Activated naive CD4-positive, alpha-beta T cell treated with anti-CD3 and anti-CD28 coated beads, Interleukin-2, amount 50 U/mL, for 72 hours (primary cell): ENCODE data around the gene CMTM5. TPM values are rescaled to one million over a fixed set of nuclear protein-coding genes. Genes with fewer than 3 reads are reported as not detected.

ENCODE experiments used
- ATAC-seq, 2 donors: fragments of 150-1000 bp; cut with Tn5 transposase; 2 replicates each; pipeline ENCODE4 v1.10.0; 2021; ENCODE audit warnings: mild to moderate bottlenecking in 2 of 2, moderate library complexity in 2 of 2
- DNase-seq, 2 donors: peaks; one replicate each; pipeline ENCODE4 v3.0.0; 2021 to 2022; ENCODE audit warnings: low spot score in 2 of 2
- H3K27ac Mint-ChIP-seq, 2 donors: one replicate each; pipeline ENCODE4 v1.8.0; 2022; ENCODE audit warnings: mild to moderate bottlenecking in 2 of 2, mixed read lengths in 2 of 2
- H3K36me3 Mint-ChIP-seq, 2 donors: one replicate each; pipeline ENCODE4 v1.8.0; 2022; ENCODE audit warnings: mixed read lengths in 2 of 2
- H3K9me3 Mint-ChIP-seq, 2 donors: one replicate each; pipeline ENCODE4 v1.8.0; 2022; ENCODE audit warnings: mixed read lengths in 2 of 2
- total RNA-seq, 2 donors: library from RNA; stranded (reverse); gene quantifications; one replicate each; pipeline ENCODE4 v1.2.3, GENCODE V29; 2022

Gene CMTM5
- total RNA-seq, 2 donors from 2014 or later, result not detected

DNA sequence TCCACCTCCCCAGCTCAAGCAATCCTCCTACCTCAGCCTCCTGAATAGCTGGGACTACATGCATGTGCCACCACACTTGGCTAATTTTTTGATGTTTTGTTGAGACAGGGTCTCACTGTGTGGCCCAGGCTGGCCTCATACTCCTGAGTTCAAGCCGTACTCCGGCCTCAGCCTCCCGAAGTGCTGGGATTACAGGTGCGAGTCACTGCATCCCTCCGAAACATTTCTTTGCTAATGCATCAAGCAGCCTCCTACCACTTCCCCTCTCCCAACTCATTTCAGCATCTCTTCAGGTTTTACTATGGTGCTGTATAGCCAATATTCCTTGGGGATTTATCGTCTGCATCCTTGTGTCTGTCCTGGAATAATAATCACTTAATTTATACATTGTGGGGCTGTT lies 21.9 kb upstream of the CMTM5 start:
- Mint-ChIP-seq H3K27ac (no peak overlapping the region), H3K9me3 (no peaks in the 10 kb centered on the region), H3K36me3 (peaks cover 10 to 11% of the 10 kb centered on the region in 2 donors)
- DNase-seq (no peak), ATAC-seq (no peak)

DNA sequence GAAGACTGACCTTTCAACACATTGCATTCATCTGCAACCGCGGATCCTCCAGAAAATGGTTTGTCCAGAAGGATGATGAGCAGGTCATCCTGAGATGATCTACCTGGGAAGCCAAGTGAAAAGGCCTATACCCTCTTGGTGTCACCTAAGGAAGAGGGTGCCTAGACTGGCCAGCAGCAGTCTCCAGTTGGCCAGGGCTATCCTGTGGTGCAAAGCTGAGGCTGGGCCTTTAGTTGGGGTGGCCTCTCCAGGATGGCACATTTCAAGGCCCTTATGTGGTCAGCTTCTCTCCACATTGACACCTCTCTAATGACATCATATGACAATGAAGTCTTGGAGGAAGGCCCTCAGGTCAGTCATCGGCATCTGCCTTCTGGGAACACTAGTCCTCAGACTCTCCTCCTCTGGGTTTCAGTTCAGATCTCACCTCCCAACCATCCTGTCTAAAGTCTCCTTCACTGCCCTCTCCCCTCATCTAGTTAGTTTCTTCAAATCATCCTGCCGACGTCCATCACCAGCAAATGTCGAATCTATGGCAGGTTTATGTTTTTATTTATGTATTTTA lies 20.9 kb upstream of the CMTM5 start:
- H3K9me3 Mint-ChIP-seq, result no peaks in the 10 kb centered on the region
- DNase-seq, result no peak
- ATAC-seq, result no peak
- H3K36me3 Mint-ChIP-seq, result peaks cover 5% of the 10 kb centered on the region in 2 donors
- H3K27ac Mint-ChIP-seq, result no peak overlapping the region

DNA sequence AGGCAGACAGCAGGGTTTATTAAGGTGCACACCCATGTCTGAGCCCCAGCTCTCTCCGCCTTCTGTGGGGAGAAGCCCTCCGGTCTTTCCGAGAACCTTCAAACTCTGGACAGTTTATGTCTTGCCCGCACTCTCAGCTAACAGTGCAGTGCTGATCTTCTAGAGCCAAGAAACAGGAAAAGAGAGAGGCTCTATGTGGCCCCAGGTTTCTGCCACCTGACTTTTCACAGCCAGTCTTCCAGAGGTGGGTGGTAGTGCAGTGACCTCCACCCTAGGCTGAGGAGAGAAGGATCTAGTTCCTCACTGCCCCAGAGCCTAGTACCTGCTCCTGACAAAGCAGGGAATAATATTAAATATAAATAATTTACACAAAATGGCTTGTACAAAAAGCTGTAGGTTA lies 20.2 kb upstream of the CMTM5 start:
- H3K36me3 Mint-ChIP-seq, result no peaks in the 10 kb centered on the region
- H3K9me3 Mint-ChIP-seq, result no peaks in the 10 kb centered on the region
- H3K27ac Mint-ChIP-seq, result no peak overlapping the region
- ATAC-seq (no peak), DNase-seq (no peak)

DNA sequence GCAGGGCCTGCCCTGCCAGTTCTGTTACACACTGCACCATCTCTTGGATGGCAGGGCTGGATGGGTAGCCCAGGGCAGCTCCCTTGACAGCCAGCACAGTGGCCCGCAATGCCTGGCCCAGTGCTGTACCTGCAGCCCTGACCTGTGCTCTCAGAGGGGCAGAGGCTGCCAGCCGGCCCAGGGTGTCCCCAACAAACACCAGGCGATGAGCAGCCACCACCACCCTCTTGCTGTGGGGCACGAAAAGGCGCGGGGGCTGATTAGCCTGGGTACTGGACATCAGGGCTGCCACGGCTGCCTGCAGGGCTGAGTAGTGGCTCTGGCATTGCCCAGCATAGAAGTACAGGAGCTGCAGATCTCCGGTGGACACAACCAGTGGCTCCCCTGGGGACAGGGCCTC lies 19.6 kb upstream of the CMTM5 start:
- H3K36me3 Mint-ChIP-seq, result no peaks in the 10 kb centered on the region
- DNase-seq, result peak in 1 of 2 donors; percentile 50
- H3K9me3 Mint-ChIP-seq, result no peaks in the 10 kb centered on the region
- ATAC-seq, result no peak
- no peak overlapping the region for H3K27ac Mint-ChIP-seq

DNA sequence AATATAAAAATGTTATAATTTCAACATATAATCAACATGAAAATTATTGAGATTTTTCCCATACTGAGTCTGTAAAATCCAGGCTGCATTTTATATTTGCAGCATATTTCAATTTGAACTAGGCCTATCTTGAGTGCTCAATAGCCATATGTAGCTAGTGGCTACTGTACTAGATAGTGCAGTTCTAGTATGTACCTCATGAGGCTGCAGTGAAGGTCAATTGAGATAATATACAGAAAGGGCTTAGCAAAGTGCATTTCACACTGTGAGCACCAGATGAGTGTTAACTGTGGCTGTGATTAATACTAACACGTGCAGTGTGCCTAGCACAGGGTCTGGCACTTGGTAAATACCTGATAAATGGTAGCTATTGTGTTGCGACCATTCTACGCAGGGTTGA lies 18.8 kb upstream of the CMTM5 start:
- Mint-ChIP-seq H3K36me3 (no peaks in the 10 kb centered on the region), H3K27ac (no peak overlapping the region), H3K9me3 (no peaks in the 10 kb centered on the region)
- ATAC-seq, result no peak
- DNase-seq, result no peak

DNA sequence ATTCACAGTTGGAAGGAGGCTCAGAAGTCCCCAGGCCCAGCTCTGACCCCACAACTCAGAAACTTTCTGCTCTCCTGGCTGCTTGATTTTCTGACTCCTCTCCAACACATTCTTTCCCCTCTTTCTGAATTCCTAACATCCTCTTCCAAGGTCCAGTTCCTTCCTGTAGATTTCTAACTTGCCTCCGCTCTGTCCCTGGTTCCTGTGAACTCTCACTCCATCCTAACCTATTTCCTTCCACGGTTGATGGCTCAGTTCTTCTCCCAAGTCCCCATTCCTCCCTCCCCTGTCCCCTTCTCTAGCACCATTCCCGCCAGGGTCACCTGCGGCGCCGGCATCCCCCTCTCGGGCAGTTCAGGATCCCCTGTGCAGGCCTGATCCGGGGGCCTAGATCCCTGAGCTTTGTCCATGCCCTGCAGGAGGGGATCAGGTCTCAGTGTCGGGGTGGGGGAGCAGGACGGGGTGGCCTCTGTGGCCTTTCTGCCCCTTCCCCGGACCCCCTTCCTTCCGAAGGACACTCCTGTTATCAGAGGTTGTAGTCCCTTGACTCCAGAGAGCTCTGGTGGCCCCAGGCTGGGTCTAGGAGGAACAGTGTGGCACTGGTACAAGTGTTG lies 18.2 kb upstream of the CMTM5 start:
- DNase-seq, result no peak
- no peak overlapping the region for H3K27ac Mint-ChIP-seq
- no peaks in the 10 kb centered on the region for H3K9me3 Mint-ChIP-seq
- ATAC-seq, result no peak
- H3K36me3 Mint-ChIP-seq, result no peaks in the 10 kb centered on the region

DNA sequence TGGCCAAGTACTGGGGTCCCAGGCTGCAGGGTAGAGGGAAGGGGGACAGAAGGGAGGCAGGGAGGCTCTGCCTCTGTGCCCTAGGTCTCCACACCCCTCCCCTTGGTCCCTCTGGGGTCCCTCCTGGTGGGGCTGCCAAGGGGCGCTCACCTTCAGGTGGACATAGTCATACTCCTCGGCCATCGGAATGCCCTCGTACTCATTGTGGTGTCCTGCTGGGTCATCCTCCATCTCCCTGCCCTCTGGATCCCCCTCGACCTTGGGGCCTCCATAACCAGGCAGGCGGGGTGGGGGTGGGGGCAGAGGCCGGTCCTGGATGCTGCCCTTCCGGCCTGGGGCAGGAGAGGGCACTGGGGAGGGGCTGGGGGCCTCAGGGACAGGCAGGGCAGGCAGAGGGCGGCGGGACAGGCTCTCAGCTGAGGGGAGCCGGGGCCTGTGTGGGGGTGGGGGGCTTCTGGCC lies 17.6 kb upstream of the CMTM5 start:
- Mint-ChIP-seq H3K9me3 (no peaks in the 10 kb centered on the region), H3K36me3 (no peaks in the 10 kb centered on the region), H3K27ac (no peak overlapping the region)
- ATAC-seq (no peak), DNase-seq (no peak)

DNA sequence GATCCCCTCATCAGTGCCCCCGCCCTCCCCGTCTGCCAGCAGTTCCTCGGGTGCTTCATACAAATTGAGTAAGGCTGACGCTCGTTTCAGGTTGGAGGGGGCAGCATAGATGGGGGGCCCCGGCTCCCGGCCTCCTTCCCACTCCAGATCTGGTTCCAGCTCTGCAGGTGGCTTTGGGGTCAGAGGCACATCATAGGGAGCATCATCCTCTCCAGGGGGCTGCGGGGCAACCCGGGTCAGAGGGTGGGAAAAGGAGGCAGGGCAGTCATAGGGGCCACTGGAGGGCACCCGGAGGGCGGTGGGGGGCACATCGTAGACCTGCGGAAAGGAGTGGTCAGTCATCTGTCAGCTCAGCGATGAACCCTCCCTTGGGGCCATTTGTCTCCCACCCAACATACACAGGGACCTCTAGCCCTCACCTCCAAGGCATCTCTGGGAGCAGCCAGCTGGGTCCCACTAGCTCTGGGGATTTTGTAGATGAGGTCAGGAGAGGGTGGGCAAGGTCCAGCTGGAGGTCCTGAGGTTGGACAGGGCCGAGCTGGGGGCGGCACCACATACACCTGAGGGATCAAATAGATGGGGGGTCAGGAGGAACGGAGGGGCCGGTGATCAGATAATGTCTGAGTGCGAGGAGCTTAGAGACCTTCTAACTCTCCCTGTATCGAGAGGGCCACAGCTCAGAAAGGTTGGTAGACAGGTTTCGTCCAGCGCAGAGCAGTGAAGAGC lies 17.0 kb upstream of the CMTM5 start:
- peak in 1 of 2 donors; percentile 20 for DNase-seq
- no peak for ATAC-seq
- no peaks in the 10 kb centered on the region for H3K9me3 Mint-ChIP-seq
- H3K36me3 Mint-ChIP-seq, result no peaks in the 10 kb centered on the region
- H3K27ac Mint-ChIP-seq, result no peak overlapping the region

DNA sequence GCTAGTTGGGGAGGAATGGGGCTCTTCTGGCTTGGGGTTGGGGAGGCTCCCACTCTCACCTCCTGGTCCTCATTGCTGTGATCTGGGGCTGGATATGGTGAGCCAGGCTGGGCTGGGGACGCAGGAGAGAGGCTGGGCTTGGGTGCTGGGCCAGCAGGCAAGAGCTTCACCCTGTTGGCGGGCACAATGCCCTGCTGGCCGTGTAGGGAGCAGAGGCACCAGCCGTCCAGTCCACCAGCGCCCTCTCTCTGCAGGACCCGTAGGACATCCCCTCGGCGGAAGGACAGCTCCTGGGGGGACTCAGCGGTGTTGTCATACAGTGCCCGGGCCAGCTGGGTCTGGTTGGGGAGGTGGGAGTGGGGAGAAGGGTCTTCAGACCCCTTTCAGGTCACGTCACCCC lies 16.4 kb upstream of the CMTM5 start:
- Mint-ChIP-seq H3K36me3 (no peaks in the 10 kb centered on the region), H3K27ac (no peak overlapping the region), H3K9me3 (no peaks in the 10 kb centered on the region)
- no peak for ATAC-seq
- no peak for DNase-seq

DNA sequence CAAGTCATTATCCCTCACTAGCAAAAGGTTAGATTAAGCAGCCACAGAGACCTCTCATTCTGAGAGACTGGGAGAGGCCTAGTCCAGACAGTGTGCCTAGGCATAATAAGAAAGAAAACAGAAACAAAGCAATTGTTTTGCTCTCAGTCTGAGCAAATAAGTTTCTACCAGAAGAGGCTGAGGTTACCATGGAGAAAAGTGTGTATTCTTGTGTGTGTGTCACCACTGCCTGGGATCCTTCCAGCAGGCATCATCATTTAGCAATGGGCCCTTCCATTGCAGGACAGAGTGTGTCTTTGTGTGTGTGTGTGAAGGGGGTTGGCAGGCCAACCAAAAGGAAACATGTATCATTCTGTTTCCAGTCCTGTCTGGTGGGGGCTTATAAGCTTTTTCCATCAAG lies 15.5 kb upstream of the CMTM5 start:
- Mint-ChIP-seq H3K27ac (no peak overlapping the region), H3K36me3 (no peaks in the 10 kb centered on the region), H3K9me3 (no peaks in the 10 kb centered on the region)
- ATAC-seq (peak in 1 of 2 donors; percentile 88), DNase-seq (no peak)

DNA sequence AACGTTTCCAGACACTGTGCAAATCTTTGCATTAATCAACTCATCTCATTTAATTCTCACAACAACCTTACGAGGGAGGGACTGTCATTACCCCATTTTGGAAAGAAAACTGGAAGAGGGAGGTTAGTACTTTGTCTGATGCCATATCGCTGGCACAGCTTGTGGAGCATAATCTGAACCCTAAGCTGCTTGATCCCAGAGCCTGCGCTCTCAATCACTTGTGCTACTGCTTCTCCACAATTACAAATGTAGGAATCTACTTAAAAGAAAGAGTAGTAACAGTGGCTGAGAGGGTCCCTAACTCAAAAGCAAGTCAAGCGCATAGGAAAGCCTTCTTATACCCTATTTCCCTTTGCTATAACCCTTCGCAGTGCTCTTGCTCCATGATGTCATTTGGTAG lies 15.1 kb upstream of the CMTM5 start:
- Mint-ChIP-seq H3K36me3 (no peaks in the 10 kb centered on the region), H3K27ac (no peak overlapping the region), H3K9me3 (no peaks in the 10 kb centered on the region)
- ATAC-seq (no peak), DNase-seq (no peak)

DNA sequence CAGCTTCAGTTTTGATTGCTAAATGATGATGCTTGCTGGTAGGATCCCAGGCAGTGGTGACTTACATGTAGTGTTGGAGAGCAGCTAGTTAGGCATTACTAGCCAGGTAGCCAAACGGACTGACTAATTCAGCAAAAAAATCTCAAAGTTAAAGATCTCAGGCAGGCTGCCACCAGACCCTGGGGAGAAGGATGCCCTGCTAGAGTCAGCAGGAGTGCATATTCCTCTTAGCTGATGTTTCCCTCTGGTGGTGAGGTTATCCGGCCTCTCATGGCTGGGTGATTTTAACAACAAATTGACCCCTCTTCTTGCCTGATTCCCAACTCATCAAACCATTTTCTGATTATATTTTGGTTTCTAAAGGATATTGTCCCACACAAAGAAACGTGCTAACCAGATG lies 14.6 kb upstream of the CMTM5 start:
- ATAC-seq, result no peak
- Mint-ChIP-seq H3K9me3 (no peaks in the 10 kb centered on the region), H3K36me3 (no peaks in the 10 kb centered on the region)

DNA sequence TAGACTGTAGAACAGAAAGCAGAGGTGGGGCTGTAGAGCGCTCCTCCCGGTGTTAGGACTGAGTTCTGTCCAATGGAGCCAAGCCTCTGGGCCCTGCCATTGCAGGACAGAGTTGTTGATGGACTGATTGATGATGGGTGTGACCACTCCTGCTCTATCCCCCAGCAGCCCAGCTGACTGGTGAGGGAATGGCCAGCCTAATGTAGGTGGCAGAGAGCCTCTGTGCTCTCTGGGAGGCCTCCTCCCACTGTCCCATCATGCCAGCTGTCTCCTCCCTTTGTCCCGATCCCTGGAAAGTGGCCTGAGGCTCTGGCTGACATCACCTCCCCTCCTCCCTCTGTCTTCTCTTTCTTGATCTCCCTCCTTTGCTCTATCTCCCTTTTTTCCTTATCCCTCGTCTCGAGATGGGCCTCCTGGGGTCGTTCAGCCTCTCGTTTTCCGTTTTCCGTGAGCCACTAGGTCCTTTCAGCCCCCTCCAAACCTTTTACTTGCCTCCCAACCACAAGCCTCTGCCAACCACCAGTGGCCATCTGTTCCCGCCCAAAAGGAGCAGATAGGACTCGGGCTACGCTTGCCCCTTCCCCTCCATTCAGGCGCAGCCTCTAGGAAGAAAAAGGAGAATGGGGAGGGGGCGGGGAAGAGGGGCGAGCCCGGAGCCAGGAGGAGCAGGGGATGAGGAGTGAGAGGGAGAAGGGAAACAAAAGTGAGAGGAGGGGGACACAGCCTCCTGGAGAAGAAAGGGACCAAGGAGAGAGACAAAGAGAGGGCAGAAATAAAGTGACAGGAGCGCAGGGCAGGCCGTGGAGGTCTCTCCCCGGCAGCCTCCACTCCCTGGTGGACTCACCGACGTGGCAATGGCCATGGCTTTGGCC lies 12.4 kb upstream of the CMTM5 start:
- H3K36me3 Mint-ChIP-seq, result no peaks in the 10 kb centered on the region
- ATAC-seq, result no peak
- DNase-seq, result no peak
- H3K9me3 Mint-ChIP-seq, result no peaks in the 10 kb centered on the region
- H3K27ac Mint-ChIP-seq, result no peak overlapping the region

More for the DNA sequence above, 14.6 kb upstream of the CMTM5 start:
- no peak overlapping the region for H3K27ac Mint-ChIP-seq
- DNase-seq, result no peak

DNA sequence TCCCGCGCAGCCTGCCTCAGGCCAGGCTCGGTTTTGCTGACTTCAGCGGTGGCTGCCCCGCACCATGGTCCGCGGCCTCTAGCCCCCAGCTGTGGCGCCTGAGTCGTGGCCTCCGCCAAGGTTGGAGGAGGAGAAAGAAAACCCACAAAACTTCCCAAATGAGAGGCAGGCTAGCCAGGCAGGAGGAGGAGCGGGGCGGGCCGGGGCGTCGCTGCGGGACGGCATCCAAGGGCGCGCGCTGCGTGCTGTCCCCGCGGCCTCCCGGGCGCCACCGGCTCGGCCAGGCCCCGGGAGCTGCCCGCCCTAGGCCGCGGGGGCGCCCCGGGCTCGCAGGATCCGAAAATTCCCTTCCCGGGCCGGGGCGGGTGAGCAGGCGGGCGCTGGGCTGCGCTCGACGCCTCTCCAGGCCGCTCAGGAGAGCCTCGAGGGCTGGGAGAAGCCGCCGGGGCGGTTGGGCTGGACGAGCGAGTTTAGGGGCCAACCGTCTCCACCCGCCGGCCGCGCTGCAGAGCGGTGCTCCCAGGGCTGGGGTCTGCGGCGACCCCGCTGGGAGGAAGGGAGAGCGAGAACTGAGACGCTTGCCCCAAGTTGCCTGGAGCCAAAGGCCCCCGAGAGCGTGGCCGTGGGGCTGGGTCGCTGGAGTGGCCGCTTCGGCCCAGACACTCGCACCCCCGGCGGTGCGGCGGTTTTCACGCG lies 11.7 kb upstream of the CMTM5 start, which contains the start of gene EFS:
Gene EFS, minus strand, starts transcription at position 137 of the 696 bp plus-strand sequence. CDS start 147 bp downstream, outside the sequence.
- Mint-ChIP-seq H3K27ac (no peak within 1 kb of the TSS), H3K36me3 (no peaks in the 10 kb centered on the region), H3K9me3 (no peaks in the 10 kb centered on the region)
- DNase-seq, result no peak
- ATAC-seq, result no peak

DNA sequence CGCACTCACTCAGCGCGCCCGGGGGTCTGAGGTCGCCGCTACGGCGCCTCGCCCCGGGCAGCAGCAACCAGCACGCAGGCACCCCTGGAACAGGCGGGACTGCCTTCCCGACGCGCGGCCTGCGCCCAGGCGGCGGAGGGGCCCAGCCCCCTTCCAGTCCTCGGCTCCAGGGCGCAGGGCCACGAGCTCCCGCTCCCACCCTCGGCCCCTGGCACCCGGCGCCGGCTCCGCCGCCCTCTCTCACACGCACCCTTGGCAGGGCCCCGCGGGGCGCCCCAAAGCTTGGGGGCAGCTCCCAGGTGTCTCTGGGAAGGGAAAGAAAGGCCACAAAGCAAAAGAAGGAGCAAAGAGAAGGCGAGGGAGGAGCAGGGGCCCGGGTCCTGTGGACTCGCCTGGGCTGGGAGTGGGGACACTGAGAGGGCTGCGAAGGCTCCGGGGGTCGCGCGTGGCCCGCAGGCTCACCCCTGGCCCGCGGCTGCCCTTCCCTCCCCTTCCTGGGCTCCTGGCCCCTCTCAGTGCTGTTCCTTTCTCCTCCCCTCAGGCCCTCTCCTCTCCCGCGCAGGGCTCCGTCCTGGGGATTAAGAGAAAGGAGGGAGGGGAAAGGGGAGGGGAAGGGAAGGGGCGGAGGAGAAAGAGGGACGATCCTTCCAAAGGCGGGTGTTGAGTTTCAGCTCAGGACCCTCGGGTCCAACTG lies 11.0 kb upstream of the CMTM5 start:
- DNase-seq, result no peak
- no peaks in the 10 kb centered on the region for H3K36me3 Mint-ChIP-seq
- no peak overlapping the region for H3K27ac Mint-ChIP-seq
- ATAC-seq, result no peak
- H3K9me3 Mint-ChIP-seq, result no peaks in the 10 kb centered on the region

DNA sequence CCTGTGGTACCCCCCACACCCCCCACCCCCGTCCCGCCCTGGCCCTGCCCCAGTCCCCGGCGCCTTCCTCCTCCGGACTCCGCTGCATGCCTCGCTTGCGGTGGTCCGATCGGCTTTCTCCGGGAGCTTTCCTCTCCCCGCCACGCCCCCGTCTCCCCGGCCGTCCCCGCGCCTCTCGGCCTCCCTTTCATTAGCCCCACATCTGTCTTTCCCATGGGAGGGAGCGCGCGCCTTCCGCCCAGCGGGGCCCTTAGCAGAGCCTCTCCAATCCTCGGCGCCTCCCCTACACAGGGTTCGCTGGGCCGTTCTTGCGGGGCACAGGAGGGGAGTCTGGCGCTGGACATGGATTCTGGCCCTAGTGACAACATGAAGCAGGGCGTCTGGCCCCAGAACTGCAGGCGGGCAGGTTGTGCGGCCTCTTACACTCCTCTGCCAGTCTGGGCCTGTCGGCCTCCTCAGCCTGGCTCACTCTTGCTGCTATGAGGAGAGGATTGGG lies 10.4 kb upstream of the CMTM5 start:
- no peak for DNase-seq
- no peak overlapping the region for H3K27ac Mint-ChIP-seq
- no peak for ATAC-seq
- H3K9me3 Mint-ChIP-seq, result no peaks in the 10 kb centered on the region
- H3K36me3 Mint-ChIP-seq, result no peaks in the 10 kb centered on the region
